ENCODE measurements around the gene SNX8.

SNX8 gene

GRCh38 chr7:2359610-2360009, 45.4 kb upstream of the SNX8 start:
- Histone ChIP-seq H3K4me3 (ENCODE audit: low read length) (no peak overlapping the region), H3K4me2 (ENCODE audit: low read length) (no peak overlapping the region), H3K27me3 (ENCODE audit: low read depth, low read length) (no peaks in the 10 kb centered on the region), H3K79me2 (ENCODE audit: low read length) (peaks cover 75% of the 10 kb centered on the region), H3K4me1 (ENCODE audit: low read length) (peaks cover 8% of the 10 kb centered on the region; the same call in 1 of the 2 replicates), H3K36me3 (replicated peaks; ENCODE audit: low read depth, low read length) (peaks cover 48% of the 10 kb centered on the region), H3K9ac (ENCODE audit: low read length) (no peak overlapping the region), H2AFZ (ENCODE audit: low read depth, low read length) (no peak overlapping the region), H3K9me3 (ENCODE audit: insufficient read depth, low read length) (no peaks in the 10 kb centered on the region), H4K20me1 (ENCODE audit: insufficient read depth, low read length) (peaks cover 47% of the 10 kb centered on the region), H3K27ac (ENCODE audit: low read length) (no peak overlapping the region)
- TF ChIP-seq CTCF (IDR thresholded peaks at IDR 0.05; ENCODE audit: low read depth, low read length), result no peak
- TF ChIP-seq EZH2phosphoT487 (IDR thresholded peaks at IDR 0.05; ENCODE audit: low read depth), result no peak

- peaks cover 47% of the 10 kb centered on the region for H4K20me1 ChIP-seq (ENCODE audit: insufficient read depth, low read length)
- H3K9ac ChIP-seq (ENCODE audit: low read length), result no peak overlapping the region
- TF ChIP-seq CTCF (IDR thresholded peaks at IDR 0.05; ENCODE audit: low read depth, low read length), result no peak
- no peak for TF ChIP-seq EZH2phosphoT487 (IDR thresholded peaks at IDR 0.05; ENCODE audit: low read depth)
Measured at GRCh38 chr7:2358968-2359527, 44.8 kb upstream of the SNX8 start.

GRCh38 chr7:2357571-2357970, 43.3 kb upstream of the SNX8 start:
- Histone ChIP-seq H3K4me3 (ENCODE audit: low read length) (no peak overlapping the region), H3K9me3 (ENCODE audit: insufficient read depth, low read length) (no peaks in the 10 kb centered on the region), H2AFZ (ENCODE audit: low read depth, low read length) (no peak overlapping the region), H3K9ac (ENCODE audit: low read length) (no peak overlapping the region), H4K20me1 (ENCODE audit: insufficient read depth, low read length) (peaks cover 47% of the 10 kb centered on the region), H3K4me2 (ENCODE audit: low read length) (no peak overlapping the region), H3K36me3 (replicated peaks; ENCODE audit: low read depth, low read length) (peaks cover 39% of the 10 kb centered on the region), H3K4me1 (ENCODE audit: low read length) (peaks cover 13% of the 10 kb centered on the region; the same call in 1 of the 2 replicates), H3K79me2 (ENCODE audit: low read length) (peaks cover 86% of the 10 kb centered on the region), H3K27me3 (ENCODE audit: low read depth, low read length) (no peaks in the 10 kb centered on the region), H3K27ac (ENCODE audit: low read length) (no peak overlapping the region)
- TF ChIP-seq CTCF (IDR thresholded peaks at IDR 0.05; ENCODE audit: low read depth, low read length) (no peak), EZH2phosphoT487 (IDR thresholded peaks at IDR 0.05; ENCODE audit: low read depth) (no peak)

More at GRCh38 chr7:2358968-2359527, 44.8 kb upstream of the SNX8 start:
- H3K9me3 ChIP-seq (ENCODE audit: insufficient read depth, low read length), result no peaks in the 10 kb centered on the region
- peaks cover 43% of the 10 kb centered on the region for H3K36me3 ChIP-seq (replicated peaks; ENCODE audit: low read depth, low read length)
- H3K79me2 ChIP-seq (ENCODE audit: low read length), result peaks cover 76% of the 10 kb centered on the region
- no peaks in the 10 kb centered on the region for H3K27me3 ChIP-seq (ENCODE audit: low read depth, low read length)
- peaks cover 8% of the 10 kb centered on the region; the same call in 1 of the 2 replicates for H3K4me1 ChIP-seq (ENCODE audit: low read length)
- H2AFZ ChIP-seq (ENCODE audit: low read depth, low read length), result no peak overlapping the region
- no peak overlapping the region for H3K4me3 ChIP-seq (ENCODE audit: low read length)
- no peak overlapping the region for H3K4me2 ChIP-seq (ENCODE audit: low read length)
- no peak overlapping the region for H3K27ac ChIP-seq (ENCODE audit: low read length)

- peak overlapping the region; percentile 98; the same call in 1 of the 2 replicates for H3K4me2 ChIP-seq (ENCODE audit: low read length)
- peaks cover 37% of the 10 kb centered on the region for H3K36me3 ChIP-seq (replicated peaks; ENCODE audit: low read depth, low read length)
- no peak overlapping the region for H3K9ac ChIP-seq (ENCODE audit: low read length)
- H4K20me1 ChIP-seq (ENCODE audit: insufficient read depth, low read length), result peaks cover 47% of the 10 kb centered on the region
- H3K27ac ChIP-seq (ENCODE audit: low read length), result no peak overlapping the region
- H2AFZ ChIP-seq (ENCODE audit: low read depth, low read length), result no peak overlapping the region
- no peaks in the 10 kb centered on the region for H3K9me3 ChIP-seq (ENCODE audit: insufficient read depth, low read length)
- no peaks in the 10 kb centered on the region for H3K27me3 ChIP-seq (ENCODE audit: low read depth, low read length)
- TF ChIP-seq CTCF (IDR thresholded peaks at IDR 0.05; ENCODE audit: low read depth, low read length) (no peak), EZH2phosphoT487 (IDR thresholded peaks at IDR 0.05; ENCODE audit: low read depth) (no peak)
- H3K4me1 ChIP-seq (ENCODE audit: low read length), result peaks cover 13% of the 10 kb centered on the region; the same call in 1 of the 2 replicates
- no peak overlapping the region for H3K4me3 ChIP-seq (ENCODE audit: low read length)
- peaks cover 83% of the 10 kb centered on the region for H3K79me2 ChIP-seq (ENCODE audit: low read length)
Measured at GRCh38 chr7:2357165-2357564, 42.9 kb upstream of the SNX8 start.
